ENCODE results near the gene OOEP. TPM values are rescaled to one million over a fixed set of nuclear protein-coding genes. Genes with fewer than 3 reads are reported as not detected.

OOEP gene
- total RNA-seq, 2 experiments from 2014 or later = 0.38 to 0.50 TPM

- intact Hi-C loops (cut with DNase I, micrococcal nuclease) = loop anchor here (5.0 to 10.0 kb wide), 5 partner anchors 41 to 1944 kb away; no protein-coding TSS in a partner anchor
- Histone ChIP-seq H3K27me3 (ENCODE audit: control insufficient read depth in 1 of 2, insufficient read depth in 2 of 2, low read length in 2 of 2) (no peaks in the 10 kb centered on the region), H3K9me3 (ENCODE audit: control insufficient read depth in 1 of 2, insufficient read depth in 1 of 2, low read length in 2 of 2) (no peaks in the 10 kb centered on the region), H3K27ac (ENCODE audit: low read depth in 1 of 2, low read length in 2 of 2) (no peak overlapping the region), H3K4me3 (ENCODE audit: low read length) (no peak overlapping the region), H3K4me1 (ENCODE audit: insufficient read depth, low read length) (no peaks in the 10 kb centered on the region), H3K36me3 (ENCODE audit: insufficient read depth, low read length) (no peaks in the 10 kb centered on the region)
- H3K27me3 Mint-ChIP-seq = peaks cover 33% of the 10 kb centered on the region
- no peaks in the 10 kb centered on the region for H3K36me3 Mint-ChIP-seq (ENCODE audit: low read depth)
- no peaks in the 10 kb centered on the region for H3K9me3 Mint-ChIP-seq
- no peak overlapping the region for H3K27ac Mint-ChIP-seq
- CTCF ChIA-PET = interaction anchor here (0.8 to 2.9 kb wide), 3 partner anchors 43 to 917 kb away, joined by 3 to 8 read pairs (median 4); no protein-coding TSS in a partner anchor
- no peak for TF ChIP-seq CTCF (IDR thresholded peaks at IDR 0.05)
- ATAC-seq (ENCODE audit: poor library complexity) (no peak), DNase-seq (no peak)
- POLR2A ChIA-PET = no interaction called here
- no peaks in the 10 kb centered on the region for H3K4me1 Mint-ChIP-seq (ENCODE audit: low read depth)
- H3K4me3 Mint-ChIP-seq = no peak overlapping the region
These were observed 40.9 kb downstream of the OOEP start for GRCh38 chr6:73328790-73329189.

- no peaks in the 10 kb centered on the region for H3K36me3 ChIP-seq (ENCODE audit: insufficient read depth, low read length)
- no peak for DNase-seq
- no peak overlapping the region for H3K27ac ChIP-seq (ENCODE audit: low read depth in 1 of 2, low read length in 2 of 2)
- POLR2A ChIA-PET = no interaction called here
- Mint-ChIP-seq H3K4me3 (no peak overlapping the region), H3K27me3 (peaks cover 25% of the 10 kb centered on the region), H3K4me1 (ENCODE audit: low read depth) (no peaks in the 10 kb centered on the region), H3K27ac (no peak overlapping the region), H3K36me3 (ENCODE audit: low read depth) (no peaks in the 10 kb centered on the region), H3K9me3 (no peaks in the 10 kb centered on the region)
- CTCF ChIA-PET = interaction anchor here (0.6 to 1.5 kb wide), 3 partner anchors 159 to 914 kb away, joined by 3 to 5 read pairs (median 3); no protein-coding TSS in a partner anchor
- H3K27me3 ChIP-seq (ENCODE audit: control insufficient read depth in 1 of 2, insufficient read depth in 2 of 2, low read length in 2 of 2) = no peaks in the 10 kb centered on the region
- H3K9me3 ChIP-seq (ENCODE audit: control insufficient read depth in 1 of 2, insufficient read depth in 1 of 2, low read length in 2 of 2) = no peaks in the 10 kb centered on the region
- intact Hi-C loops (cut with DNase I, micrococcal nuclease) = loop anchor here (1.0 to 10.0 kb wide), 8 partner anchors 38 to 1941 kb away; no protein-coding TSS in a partner anchor
- H3K4me1 ChIP-seq (ENCODE audit: insufficient read depth, low read length) = no peaks in the 10 kb centered on the region
- no peak for ATAC-seq (ENCODE audit: poor library complexity)
- H3K4me3 ChIP-seq (ENCODE audit: low read length) = no peak overlapping the region
- TF ChIP-seq CTCF (IDR thresholded peaks at IDR 0.05) = no peak
These were observed 44.0 kb downstream of the OOEP start for GRCh38 chr6:73325656-73326055.

GRCh38 chr6:73323323-73323722 lies 46.4 kb downstream of the OOEP start:
- ATAC-seq (ENCODE audit: poor library complexity) = no peak
- intact Hi-C loops (cut with DNase I, micrococcal nuclease) = loop anchor here in 1 of 2 experiments (10.0 kb wide), 2 partner anchors 139 to 1939 kb away; no protein-coding TSS in a partner anchor
- CTCF ChIA-PET = no interaction called here

More at GRCh38 chr6:73323323-73323722, 46.4 kb downstream of the OOEP start:
- Histone ChIP-seq H3K9me3 (ENCODE audit: control insufficient read depth in 1 of 2, insufficient read depth in 1 of 2, low read length in 2 of 2) (no peaks in the 10 kb centered on the region), H3K4me1 (ENCODE audit: insufficient read depth, low read length) (no peaks in the 10 kb centered on the region), H3K36me3 (ENCODE audit: insufficient read depth, low read length) (no peaks in the 10 kb centered on the region), H3K27me3 (ENCODE audit: control insufficient read depth in 1 of 2, insufficient read depth in 2 of 2, low read length in 2 of 2) (no peaks in the 10 kb centered on the region), H3K4me3 (ENCODE audit: low read length) (no peak overlapping the region), H3K27ac (ENCODE audit: low read depth in 1 of 2, low read length in 2 of 2) (no peak overlapping the region)
- DNase-seq = no peak
- Mint-ChIP-seq H3K4me3 (no peak overlapping the region), H3K36me3 (ENCODE audit: low read depth) (peaks cover under 1% of the 10 kb centered on the region), H3K9me3 (peaks cover 1% of the 10 kb centered on the region), H3K27ac (no peak overlapping the region), H3K4me1 (ENCODE audit: low read depth) (no peaks in the 10 kb centered on the region), H3K27me3 (peaks cover 15% of the 10 kb centered on the region)
- TF ChIP-seq CTCF (IDR thresholded peaks at IDR 0.05) = no peak
- POLR2A ChIA-PET = no interaction called here

Other genes starting within 250 kb of the OOEP start
- not detected for gene KHDC1L, start 144.4 kb downstream of the OOEP start, total RNA-seq
- 1 to 10 TPM in 1 of 2 experiments, under 1 TPM in 1; 0.71 to 1.2 TPM for gene KHDC1, start 106.7 kb downstream of the OOEP start, total RNA-seq
- not detected for gene DPPA5, start 15.6 kb downstream of the OOEP start, total RNA-seq
- gene KHDC3L, start 7.2 kb downstream of the OOEP start, total RNA-seq = not detected
- 1 to 10 TPM; 2.2 to 2.5 TPM for gene DDX43, start 24.9 kb upstream of the OOEP start, total RNA-seq
- gene CGAS, start 82.4 kb upstream of the OOEP start, total RNA-seq = 10 to 100 TPM; 11.0 to 11.9 TPM
- 10 to 100 TPM; 47.9 to 48.0 TPM for gene MTO1, start 91.8 kb upstream of the OOEP start, total RNA-seq
- over 10,000 TPM; 15,669 to 16,465 TPM for gene EEF1A1, start 151.1 kb upstream of the OOEP start, total RNA-seq

Data from CD4-positive, alpha-beta T cell (primary cell).